PC-9 (cell line): ENCODE results near the gene GPR152.

Experiments used
- EZH2 ChIP-seq: fragments of 200-600 bp; sonication (generic); IDR thresholded peaks from 2 replicates; pipeline ENCODE4 v1.8.0; 2017; ENCODE audit warnings: antibody characterized with exemption, low read depth
- TF ChIP-seq, protein P1 (sequence below): fragments of 200-600 bp; sonication (generic); conservative IDR thresholded peaks from 2 replicates; pipeline ENCODE4 v1.6.1; 2017; ENCODE audit warnings: mixed run types, antibody characterized with exemption, mild to moderate bottlenecking, moderate library complexity

DNA sequence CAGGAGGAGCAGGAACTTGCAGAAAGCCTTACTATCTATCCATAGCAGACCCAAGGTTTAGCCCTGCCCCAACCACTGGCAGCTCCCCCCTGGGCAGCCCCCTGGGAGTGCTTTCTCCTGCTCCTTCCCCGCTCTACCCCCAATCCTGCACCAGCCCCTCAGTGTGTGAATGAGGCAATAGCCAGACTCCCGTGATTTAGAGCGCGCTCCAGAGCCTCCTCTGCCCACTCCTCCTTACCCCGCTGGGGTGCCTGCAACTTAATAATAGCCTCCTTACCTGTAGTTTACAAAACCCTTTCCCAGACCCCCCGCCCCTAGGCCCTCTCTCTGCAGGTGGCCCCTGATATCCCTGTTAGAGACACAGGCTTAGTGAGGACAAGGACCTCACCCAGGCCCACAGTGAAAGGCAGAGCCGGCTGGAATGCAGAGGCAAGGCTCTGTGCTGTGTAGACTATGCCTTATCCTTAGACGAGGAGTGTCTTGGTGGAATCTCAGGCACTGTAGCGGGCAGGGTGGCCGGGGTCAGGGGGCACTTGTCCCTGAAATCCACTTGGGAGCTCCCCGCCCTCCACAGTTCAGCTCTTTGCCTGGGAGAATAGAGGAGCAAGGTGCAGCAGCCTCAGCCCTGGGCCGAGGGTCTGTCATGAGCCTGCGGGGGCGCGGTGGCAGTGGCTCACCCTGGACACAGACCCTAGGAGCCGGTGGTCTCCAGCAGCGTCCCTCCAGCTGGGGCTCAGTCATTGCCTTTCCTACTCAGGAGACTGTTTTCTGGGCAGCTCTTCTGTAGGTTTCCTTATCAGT is 41.3 kb downstream of the GPR152 start:
- TF ChIP-seq, protein P1, sequence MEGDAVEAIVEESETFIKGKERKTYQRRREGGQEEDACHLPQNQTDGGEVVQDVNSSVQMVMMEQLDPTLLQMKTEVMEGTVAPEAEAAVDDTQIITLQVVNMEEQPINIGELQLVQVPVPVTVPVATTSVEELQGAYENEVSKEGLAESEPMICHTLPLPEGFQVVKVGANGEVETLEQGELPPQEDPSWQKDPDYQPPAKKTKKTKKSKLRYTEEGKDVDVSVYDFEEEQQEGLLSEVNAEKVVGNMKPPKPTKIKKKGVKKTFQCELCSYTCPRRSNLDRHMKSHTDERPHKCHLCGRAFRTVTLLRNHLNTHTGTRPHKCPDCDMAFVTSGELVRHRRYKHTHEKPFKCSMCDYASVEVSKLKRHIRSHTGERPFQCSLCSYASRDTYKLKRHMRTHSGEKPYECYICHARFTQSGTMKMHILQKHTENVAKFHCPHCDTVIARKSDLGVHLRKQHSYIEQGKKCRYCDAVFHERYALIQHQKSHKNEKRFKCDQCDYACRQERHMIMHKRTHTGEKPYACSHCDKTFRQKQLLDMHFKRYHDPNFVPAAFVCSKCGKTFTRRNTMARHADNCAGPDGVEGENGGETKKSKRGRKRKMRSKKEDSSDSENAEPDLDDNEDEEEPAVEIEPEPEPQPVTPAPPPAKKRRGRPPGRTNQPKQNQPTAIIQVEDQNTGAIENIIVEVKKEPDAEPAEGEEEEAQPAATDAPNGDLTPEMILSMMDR, result no peak
- no peak for TF ChIP-seq EZH2
